ENCODE measurements around the gene CFAP43.

CFAP43 gene, protein sequence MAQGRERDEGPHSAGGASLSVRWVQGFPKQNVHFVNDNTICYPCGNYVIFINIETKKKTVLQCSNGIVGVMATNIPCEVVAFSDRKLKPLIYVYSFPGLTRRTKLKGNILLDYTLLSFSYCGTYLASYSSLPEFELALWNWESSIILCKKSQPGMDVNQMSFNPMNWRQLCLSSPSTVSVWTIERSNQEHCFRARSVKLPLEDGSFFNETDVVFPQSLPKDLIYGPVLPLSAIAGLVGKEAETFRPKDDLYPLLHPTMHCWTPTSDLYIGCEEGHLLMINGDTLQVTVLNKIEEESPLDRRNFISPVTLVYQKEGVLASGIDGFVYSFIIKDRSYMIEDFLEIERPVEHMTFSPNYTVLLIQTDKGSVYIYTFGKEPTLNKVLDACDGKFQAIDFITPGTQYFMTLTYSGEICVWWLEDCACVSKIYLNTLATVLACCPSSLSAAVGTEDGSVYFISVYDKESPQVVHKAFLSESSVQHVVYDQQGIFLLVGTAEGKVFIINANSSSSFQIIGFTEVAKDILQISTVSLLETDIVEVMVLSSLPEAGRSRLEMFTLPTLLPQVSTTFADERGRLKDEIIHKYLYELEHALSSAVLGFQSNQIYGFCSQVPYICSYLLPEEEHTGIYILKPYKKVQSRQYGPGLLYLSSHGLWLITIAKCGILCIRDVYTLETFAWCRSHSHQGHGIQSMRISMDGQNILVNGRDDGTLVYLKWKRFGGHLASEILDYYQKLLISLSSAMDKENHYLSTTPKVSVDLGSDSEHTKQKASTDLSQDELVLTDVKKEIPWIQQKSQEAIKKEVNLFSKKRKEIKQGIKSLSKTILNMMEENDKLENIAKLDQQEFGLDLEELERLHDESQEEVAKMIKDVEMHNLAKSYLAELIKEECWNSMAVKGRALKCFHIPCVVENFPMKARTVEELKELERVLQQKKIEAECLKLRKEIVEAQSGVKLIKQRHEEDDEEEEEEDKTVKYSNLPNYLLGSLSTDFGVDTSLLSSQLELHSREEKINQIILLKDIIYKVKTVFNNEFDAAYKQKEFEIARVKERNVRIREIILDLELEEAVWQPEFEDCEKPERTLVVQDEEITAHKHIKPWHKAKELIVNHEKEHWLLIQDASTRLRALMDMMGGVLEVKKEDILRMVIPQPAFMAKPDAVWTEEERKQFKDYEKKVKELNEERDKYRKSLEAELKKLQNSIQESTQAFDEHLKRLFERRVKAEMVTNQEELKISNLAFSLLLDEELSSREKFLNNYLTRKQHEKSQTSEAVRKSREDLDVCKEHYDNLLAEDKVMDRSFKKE (N-terminal part only)

DNA sequence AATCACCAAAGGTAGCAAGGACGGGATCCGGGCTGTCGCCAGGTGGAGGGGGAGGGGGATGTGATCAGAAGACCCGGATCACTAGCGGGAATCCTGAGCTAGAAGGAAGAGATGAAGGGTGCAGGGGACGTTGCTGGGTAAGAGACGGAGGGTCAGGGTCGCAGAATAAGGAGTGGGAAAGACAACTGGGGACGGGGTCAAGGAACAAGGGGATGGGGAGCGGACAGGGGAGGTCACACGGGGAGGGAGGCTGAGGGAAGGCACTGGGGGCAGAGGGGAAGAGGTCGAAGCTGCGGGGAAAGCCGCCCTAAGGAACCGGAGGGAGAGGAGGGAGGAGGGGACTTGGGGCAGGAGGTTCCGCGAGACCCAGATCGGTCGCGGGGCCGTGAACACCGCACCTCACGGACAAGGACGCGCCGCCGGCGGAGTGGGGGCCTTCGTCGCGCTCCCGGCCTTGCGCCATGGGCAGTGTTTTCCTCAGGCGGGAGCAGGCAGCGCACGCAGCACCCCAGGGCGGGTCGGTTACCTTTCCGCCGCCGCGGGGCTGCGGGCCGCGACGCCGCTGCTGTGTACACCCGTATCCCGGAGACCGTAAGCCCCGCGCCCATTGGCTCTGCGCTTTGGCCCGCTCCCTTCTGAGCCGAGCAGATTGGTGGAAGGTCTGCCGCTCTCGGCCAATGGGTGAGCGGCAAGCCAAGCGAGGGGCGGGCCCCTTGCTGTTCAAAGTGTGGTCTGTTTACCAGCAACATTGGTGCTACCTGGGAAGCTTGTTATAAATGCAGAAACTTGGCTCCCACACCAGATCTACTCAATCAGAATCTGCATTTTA is at the start of gene CFAP43:
Gene CFAP43, minus strand, starts transcription at position 581 of the 829 bp plus-strand sequence. Its CDS starts 118 bp downstream, at position 463.
- TF ChIP-seq, protein P1, sequence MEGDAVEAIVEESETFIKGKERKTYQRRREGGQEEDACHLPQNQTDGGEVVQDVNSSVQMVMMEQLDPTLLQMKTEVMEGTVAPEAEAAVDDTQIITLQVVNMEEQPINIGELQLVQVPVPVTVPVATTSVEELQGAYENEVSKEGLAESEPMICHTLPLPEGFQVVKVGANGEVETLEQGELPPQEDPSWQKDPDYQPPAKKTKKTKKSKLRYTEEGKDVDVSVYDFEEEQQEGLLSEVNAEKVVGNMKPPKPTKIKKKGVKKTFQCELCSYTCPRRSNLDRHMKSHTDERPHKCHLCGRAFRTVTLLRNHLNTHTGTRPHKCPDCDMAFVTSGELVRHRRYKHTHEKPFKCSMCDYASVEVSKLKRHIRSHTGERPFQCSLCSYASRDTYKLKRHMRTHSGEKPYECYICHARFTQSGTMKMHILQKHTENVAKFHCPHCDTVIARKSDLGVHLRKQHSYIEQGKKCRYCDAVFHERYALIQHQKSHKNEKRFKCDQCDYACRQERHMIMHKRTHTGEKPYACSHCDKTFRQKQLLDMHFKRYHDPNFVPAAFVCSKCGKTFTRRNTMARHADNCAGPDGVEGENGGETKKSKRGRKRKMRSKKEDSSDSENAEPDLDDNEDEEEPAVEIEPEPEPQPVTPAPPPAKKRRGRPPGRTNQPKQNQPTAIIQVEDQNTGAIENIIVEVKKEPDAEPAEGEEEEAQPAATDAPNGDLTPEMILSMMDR (IDR thresholded peaks at IDR 0.05; ENCODE audit: low read depth, low read length), result no peak
- peak; percentile 96 to 97 for DNase-seq (ENCODE audit: low read depth in 2 of 2)
- H3K4me3 ChIP-seq (replicated peaks in 1 of 2; ENCODE audit: low read depth in 2 of 2, low read length in 2 of 2), result peak within 1 kb of the TSS; percentile 90 to 96

DNA sequence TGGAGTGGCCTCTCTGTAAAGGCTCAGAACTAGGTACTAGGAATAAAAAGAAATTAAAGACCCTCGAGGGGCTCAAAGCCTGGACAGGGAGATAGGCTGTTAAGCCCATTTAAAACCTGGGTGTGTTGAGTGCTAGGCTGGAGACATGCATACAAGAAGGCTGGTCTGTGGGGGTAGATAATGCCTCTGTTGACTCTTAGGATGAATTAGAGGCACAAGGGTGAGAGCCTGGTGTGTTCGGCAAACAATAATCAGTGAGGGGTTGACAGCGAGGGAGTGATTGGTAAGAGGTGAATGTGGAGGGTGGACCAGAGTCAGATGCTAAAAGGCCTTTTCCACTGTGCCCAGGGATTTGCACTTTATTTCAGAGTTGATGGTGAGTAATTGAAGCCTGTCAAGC is 49.5 kb upstream of the CFAP43 start:
- TF ChIP-seq, protein P1 (IDR thresholded peaks at IDR 0.05; ENCODE audit: low read depth, low read length), result no peak
- no peak for DNase-seq (ENCODE audit: low read depth in 2 of 2)
- no peak overlapping the region for H3K4me3 ChIP-seq (replicated peaks in 1 of 2; ENCODE audit: low read depth in 2 of 2, low read length in 2 of 2)

DNA sequence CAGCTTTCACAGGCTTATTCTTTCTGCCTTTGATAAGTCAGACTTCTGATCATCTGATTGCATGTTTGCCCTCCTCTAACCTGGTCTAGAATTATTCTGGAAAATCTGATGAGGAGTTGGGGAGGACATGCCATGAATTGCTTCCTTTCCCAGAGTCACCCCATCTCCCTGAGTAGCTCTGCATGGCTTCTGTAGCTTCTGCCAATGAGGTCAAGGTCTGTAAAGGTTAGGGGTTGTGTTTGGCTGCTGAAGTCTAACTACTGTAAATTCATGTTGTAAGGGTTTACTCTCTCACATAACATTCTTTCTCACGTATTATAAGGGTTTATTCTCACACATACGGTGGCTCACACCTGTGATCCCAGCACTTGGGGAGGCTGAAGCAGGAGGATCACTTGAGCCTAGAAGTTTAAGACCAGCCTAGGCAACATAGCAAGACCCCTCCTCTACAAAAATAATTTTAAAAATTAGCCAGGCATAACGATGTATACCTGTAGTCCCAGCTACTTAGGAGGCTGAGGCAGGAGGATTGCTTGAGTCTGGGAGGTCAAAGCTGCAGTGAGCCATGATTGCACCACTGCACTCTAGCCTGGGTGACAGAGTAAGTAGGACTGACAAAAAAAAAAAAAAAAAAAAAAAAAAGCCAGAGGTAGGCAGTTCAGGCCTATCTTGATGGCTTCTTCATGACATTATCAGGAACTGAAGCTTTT is 47.5 kb upstream of the CFAP43 start:
- TF ChIP-seq, protein P1 (IDR thresholded peaks at IDR 0.05; ENCODE audit: low read depth, low read length), result no peak
- no peak overlapping the region for H3K4me3 ChIP-seq (replicated peaks in 1 of 2; ENCODE audit: low read depth in 2 of 2, low read length in 2 of 2)
- DNase-seq (ENCODE audit: low read depth in 2 of 2), result no peak

DNA sequence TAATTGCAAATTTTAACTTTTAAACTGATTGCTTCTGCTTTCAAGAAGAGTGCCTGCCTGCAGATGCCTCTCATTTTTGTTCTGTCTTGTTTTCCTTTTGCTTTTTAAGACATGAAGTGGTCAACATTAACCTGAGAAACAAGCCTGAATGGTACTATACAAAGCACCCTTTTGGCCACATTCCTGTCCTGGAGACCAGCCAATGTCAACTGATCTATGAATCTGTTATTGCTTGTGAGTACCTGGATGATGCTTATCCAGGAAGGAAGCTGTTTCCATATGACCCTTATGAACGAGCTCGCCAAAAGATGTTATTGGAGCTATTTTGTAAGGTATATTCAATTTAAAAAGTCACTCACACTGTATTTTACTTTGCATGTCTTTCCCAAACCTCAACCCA is 45.6 kb upstream of the CFAP43 start:
- DNase-seq (ENCODE audit: low read depth in 2 of 2), result no peak
- TF ChIP-seq, protein P1 (IDR thresholded peaks at IDR 0.05; ENCODE audit: low read depth, low read length), result no peak
- H3K4me3 ChIP-seq (replicated peaks in 1 of 2; ENCODE audit: low read depth in 2 of 2, low read length in 2 of 2), result no peak overlapping the region

DNA sequence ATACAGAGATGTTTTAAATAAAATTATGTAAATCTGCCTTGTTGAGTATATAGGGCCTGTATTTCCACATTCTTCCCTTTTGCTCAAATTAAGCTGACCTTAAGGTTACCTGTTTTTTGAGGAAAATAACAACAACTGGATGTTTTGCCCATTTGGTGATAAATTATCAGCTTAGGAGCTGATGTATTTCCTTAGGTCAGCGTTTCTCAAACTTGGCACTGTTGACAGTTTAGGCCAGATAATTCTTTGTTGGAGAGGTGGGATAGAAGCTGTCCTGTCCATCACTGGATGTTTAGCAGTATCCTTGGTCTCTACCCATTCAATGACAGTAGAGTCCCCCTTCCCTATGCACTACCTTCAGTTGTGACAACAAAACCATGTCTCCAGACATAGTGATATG is 44.0 kb upstream of the CFAP43 start:
- no peak for DNase-seq (ENCODE audit: low read depth in 2 of 2)
- no peak overlapping the region for H3K4me3 ChIP-seq (replicated peaks in 1 of 2; ENCODE audit: low read depth in 2 of 2, low read length in 2 of 2)
- TF ChIP-seq, protein P1 (IDR thresholded peaks at IDR 0.05; ENCODE audit: low read depth, low read length), result no peak
